Left ventricle myocardium inferior (tissue), 1 donor: ENCODE data around the gene SNX30. TPM values are rescaled to one million over a fixed set of nuclear protein-coding genes. Genes with fewer than 3 reads are reported as not detected.

ENCODE experiments used
- DNase-seq: peaks from one replicate; pipeline ENCODE4 v3.0.0-alpha.2; 2020
- H3K27ac ChIP-seq: fragments of 200-600 bp; replicated peaks from 2 replicates; pipeline ENCODE4 v1.8.0; 2021
- H3K27me3 ChIP-seq: fragments of 200-600 bp; 2 replicates; pipeline ENCODE4 v1.8.0; 2021; ENCODE audit warnings: low read depth
- H3K36me3 ChIP-seq: fragments of 200-600 bp; 2 replicates; pipeline ENCODE4 v1.8.0; 2021
- H3K4me1 ChIP-seq: fragments of 200-600 bp; 2 replicates; pipeline ENCODE4 v1.8.0; 2021
- H3K4me3 ChIP-seq: fragments of 200-600 bp; 2 replicates; pipeline ENCODE4 v1.8.0; 2021; ENCODE audit warnings: mild to moderate bottlenecking, moderate library complexity
- H3K9me3 ChIP-seq: fragments of 200-600 bp; replicated peaks from 2 replicates; pipeline ENCODE4 v1.8.0; 2021
- intact Hi-C: fragments of 100-400 bp; cut with micrococcal nuclease; formaldehyde crosslinking; loops from one replicate; pipeline ENCODE4 v1.11.0; 2022
- total RNA-seq: library from RNA; stranded (reverse); fragmentation: NEBNext Ultra II Directional; extraction: Animal tissue kit (Norgen Biotek cat#: 25700); gene quantifications from one replicate; pipeline ENCODE4 v1.2.1, GENCODE V29; 2021
- TF ChIP-seq, protein P1 (sequence below): fragments of 200-600 bp; IDR thresholded peaks from 2 replicates; pipeline ENCODE4 v1.8.0; 2021; ENCODE audit warnings: antibody characterized with exemption, mild to moderate bottlenecking, borderline replicate concordance
- donor health status: DM: no; HTN: yes; CAD: no; lungs with severe emphysema.

Gene SNX30
- total RNA-seq, 1 donor from 2014 or later = 3.2 TPM

DNA sequence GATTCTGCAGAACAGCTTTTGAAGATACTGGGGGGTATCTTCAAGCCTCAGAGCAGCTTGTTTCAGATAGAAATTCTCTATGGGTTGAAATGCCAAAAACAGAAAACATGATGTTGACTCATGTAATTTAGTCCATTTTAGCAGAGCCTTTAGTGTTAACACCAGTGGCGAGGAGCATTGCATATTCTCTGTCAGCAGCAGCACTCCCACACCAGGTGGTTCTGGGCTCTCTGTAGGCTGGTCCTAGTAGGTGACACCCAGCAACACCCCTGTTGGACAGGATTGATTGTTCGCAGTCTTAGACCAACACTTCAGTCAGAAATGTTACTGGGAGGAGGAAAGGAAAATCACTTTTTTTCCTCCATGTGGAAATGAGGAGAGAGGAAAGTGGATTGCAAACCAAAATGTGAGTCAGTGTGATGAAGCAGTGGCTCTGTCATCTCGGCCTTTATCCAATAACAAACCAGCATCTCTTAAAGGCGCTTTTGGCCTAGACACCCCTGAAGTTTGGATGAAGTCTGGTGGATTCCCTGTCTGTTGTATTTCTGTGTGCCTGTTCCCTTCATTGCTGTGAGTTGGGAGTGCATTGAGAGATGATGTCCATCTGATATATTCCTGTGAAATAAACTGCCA is 123.3 kb downstream of the SNX30 start:
- Histone ChIP-seq H3K27me3 (no peaks in the 10 kb centered on the region), H3K4me1 (no peaks in the 10 kb centered on the region), H3K4me3 (no peak overlapping the region), H3K36me3 (peaks cover 29% of the 10 kb centered on the region), H3K9me3 (no peaks in the 10 kb centered on the region), H3K27ac (no peak overlapping the region)
- DNase-seq = no peak
- TF ChIP-seq, protein P1, sequence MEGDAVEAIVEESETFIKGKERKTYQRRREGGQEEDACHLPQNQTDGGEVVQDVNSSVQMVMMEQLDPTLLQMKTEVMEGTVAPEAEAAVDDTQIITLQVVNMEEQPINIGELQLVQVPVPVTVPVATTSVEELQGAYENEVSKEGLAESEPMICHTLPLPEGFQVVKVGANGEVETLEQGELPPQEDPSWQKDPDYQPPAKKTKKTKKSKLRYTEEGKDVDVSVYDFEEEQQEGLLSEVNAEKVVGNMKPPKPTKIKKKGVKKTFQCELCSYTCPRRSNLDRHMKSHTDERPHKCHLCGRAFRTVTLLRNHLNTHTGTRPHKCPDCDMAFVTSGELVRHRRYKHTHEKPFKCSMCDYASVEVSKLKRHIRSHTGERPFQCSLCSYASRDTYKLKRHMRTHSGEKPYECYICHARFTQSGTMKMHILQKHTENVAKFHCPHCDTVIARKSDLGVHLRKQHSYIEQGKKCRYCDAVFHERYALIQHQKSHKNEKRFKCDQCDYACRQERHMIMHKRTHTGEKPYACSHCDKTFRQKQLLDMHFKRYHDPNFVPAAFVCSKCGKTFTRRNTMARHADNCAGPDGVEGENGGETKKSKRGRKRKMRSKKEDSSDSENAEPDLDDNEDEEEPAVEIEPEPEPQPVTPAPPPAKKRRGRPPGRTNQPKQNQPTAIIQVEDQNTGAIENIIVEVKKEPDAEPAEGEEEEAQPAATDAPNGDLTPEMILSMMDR = no peak
- intact Hi-C loops = no loop called here

DNA sequence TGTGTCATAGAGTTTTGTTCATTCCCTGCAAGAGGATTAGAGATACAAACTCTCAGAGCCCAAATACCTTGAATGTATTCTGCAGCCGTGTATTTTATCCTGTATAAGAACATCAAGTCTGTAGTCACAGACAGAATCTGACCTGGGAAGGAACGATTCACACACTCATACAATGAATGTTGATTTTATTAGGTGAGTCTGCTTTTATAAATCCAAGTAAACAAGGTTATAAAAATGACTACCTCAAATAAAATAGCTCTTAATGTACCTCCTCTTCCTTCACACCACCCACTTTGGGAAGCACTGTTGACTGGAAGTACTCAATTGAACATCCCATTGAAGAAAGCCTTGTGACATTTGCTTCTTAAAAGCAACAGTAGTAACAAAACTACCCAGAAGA is 128.2 kb downstream of the SNX30 start:
- Histone ChIP-seq H3K9me3 (no peaks in the 10 kb centered on the region), H3K27me3 (no peaks in the 10 kb centered on the region), H3K36me3 (peaks cover 26% of the 10 kb centered on the region), H3K4me1 (no peaks in the 10 kb centered on the region), H3K27ac (no peak overlapping the region), H3K4me3 (no peak overlapping the region)
- no peak for DNase-seq
- intact Hi-C loops = no loop called here
- TF ChIP-seq, protein P1 = no peak

DNA sequence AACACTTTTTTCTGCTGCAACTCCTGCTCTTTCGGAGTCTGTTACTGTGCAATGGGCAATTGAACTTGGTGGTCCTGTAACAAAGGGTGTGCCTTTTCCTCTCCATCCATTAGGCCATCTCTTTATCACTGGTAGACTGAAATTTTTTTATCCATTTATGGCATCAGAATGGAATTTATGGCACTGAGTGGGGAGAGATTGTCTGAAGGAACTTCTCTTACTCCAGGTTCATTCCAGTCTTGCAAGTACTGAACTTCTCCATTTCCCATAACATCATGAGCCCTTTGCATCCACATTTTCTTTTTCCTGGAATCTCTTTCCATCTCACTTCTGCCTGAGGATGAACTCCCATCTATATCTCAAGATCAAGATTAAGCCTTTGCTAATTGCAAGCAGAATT is 130.1 kb downstream of the SNX30 start:
- intact Hi-C loops = no loop called here
- no peaks in the 10 kb centered on the region for H3K9me3 ChIP-seq
- TF ChIP-seq, protein P1 = no peak

DNA sequence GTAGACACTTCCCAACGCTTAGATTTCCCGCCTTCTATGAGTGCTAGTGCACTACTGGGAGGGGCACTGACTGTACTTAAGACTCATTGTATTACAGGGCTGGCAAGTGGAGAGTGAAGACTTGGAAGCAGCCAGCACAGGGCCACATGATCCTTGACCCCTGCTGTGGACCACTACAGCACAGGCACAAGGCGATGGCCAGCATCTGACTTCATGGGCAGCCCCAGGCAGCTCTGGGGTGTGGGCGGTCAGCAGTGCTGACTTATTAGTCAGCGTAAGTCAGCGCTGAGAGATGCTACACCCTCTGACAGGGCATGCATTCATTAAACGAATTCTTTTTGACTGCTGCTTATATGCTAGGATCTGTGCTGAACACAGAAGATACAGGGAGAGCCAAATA is 130.8 kb downstream of the SNX30 start:
- H3K27ac ChIP-seq = no peak overlapping the region
- no peaks in the 10 kb centered on the region for H3K9me3 ChIP-seq
- TF ChIP-seq, protein P1 = no peak
- DNase-seq = no peak
- no peak overlapping the region for H3K4me3 ChIP-seq
- H3K36me3 ChIP-seq = peaks cover 24% of the 10 kb centered on the region
- no peaks in the 10 kb centered on the region for H3K27me3 ChIP-seq
- intact Hi-C loops = no loop called here
- H3K4me1 ChIP-seq = no peaks in the 10 kb centered on the region

More for the DNA sequence above, 130.1 kb downstream of the SNX30 start:
- Histone ChIP-seq H3K4me3 (no peak overlapping the region), H3K27me3 (no peaks in the 10 kb centered on the region), H3K4me1 (no peaks in the 10 kb centered on the region), H3K27ac (no peak overlapping the region), H3K36me3 (peaks cover 25% of the 10 kb centered on the region)
- DNase-seq = no peak

DNA sequence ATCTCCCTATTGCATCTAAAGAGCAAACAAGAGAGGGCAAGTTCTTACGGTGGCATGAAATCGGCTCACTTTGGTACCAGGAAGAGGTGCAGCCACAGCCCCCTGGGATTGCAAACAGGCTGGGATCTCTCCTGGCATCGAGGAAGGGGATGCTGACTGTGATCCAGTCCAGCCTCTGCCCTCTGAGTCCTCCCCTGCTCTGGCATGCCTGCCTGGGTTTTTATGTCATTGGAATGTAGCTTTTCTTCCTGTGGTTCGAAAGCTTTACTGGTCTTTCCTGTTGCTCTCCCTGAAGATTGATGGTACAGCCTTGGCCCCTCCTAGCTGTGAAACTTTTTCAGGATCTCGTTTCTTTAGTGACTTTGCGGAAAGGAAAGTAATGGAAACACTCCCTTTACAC is 133.5 kb downstream of the SNX30 start:
- TF ChIP-seq, protein P1 = no peak
- H3K36me3 ChIP-seq = peaks cover 13% of the 10 kb centered on the region
- H3K4me3 ChIP-seq = no peak overlapping the region
- no peak overlapping the region for H3K27ac ChIP-seq
- H3K9me3 ChIP-seq = no peaks in the 10 kb centered on the region
- no peaks in the 10 kb centered on the region for H3K27me3 ChIP-seq
- H3K4me1 ChIP-seq = no peaks in the 10 kb centered on the region
- no peak for DNase-seq
- intact Hi-C loops = no loop called here
